A549 (cell line): ENCODE data around the gene KIAA1191. TPM values are rescaled to one million over a fixed set of nuclear protein-coding genes. Genes with fewer than 3 reads are reported as not detected.

Experiments used
- ATAC-seq, 2 experiments: fragments of 200-7000 bp in 1 of 2; fragments of >200 bp in 1 of 2; cut with Nextera tagmentation in 1 of 2; cut with Tn5 transposase in 1 of 2; 3 replicates each; pipeline versions ENCODE4 v1.8.0 to v1.9.1; 2018 to 2020; ENCODE audit warnings: mild to moderate bottlenecking in 1 of 2, moderate library complexity in 1 of 2
- CTCF ChIA-PET: fragments of 300-600 bp; sonication (Branson Sonifier 250); formaldehyde crosslinking; extraction: SDS; loops from one replicate; lab custom pipeline; 2021; ENCODE audit warnings: antibody characterized with exemption, inconsistent platforms; lab: Yijun Ruan, JAX
- POLR2A ChIA-PET: fragments of 350-600 bp; formaldehyde crosslinking; extraction: SDS; loops from one replicate; lab custom pipeline; 2021; ENCODE audit warnings: antibody characterized with exemption, inconsistent platforms; lab: Yijun Ruan, JAX
- DNase-seq, 2 experiments: peaks; one replicate each; pipeline versions ENCODE4 v3.0.0 to v3.0.0-alpha.2; 2011 to 2016; ENCODE audit warnings: low read depth in 1 of 2, low spot score in 1 of 2
- FAIRE-seq: peaks from 2 replicates; lab custom pipeline; 2011; peaks lifted over from hg19 to GRCh38; lab: Jason Lieb, UNC
- H3K27ac ChIP-seq, 2 experiments: fragments of >200 bp; sonication (Bioruptor Twin); formaldehyde crosslinking; 3 replicates each; pipeline ENCODE4 v1.5.1; 2016 to 2017
- H3K4me1 ChIP-seq: fragments of >200 bp; sonication (Bioruptor Twin); formaldehyde crosslinking; 3 replicates; pipeline ENCODE4 v1.6.1; 2016
- H3K4me2 ChIP-seq: fragments of >200 bp; sonication (Bioruptor Twin); formaldehyde crosslinking; 3 replicates; pipeline ENCODE4 v1.6.1; 2016
- H3K4me3 ChIP-seq: fragments of >200 bp; sonication (Bioruptor Twin); formaldehyde crosslinking; 3 replicates; pipeline ENCODE4 v1.5.1; 2016
- H3K9me3 ChIP-seq: fragments of >200 bp; sonication (Bioruptor Twin); formaldehyde crosslinking; 3 replicates; pipeline ENCODE4 v1.6.1; 2016
- BCL3 ChIP-seq: fragments of >200 bp; sonication (Bioruptor Twin); formaldehyde crosslinking; IDR thresholded peaks from 3 replicates; pipeline ENCODE4 v1.6.1; 2016
- BHLHE40 ChIP-seq: IDR thresholded peaks from 2 replicates; pipeline ENCODE4 v1.6.1; 2012; ENCODE audit warnings: low read depth, low read length, inconsistent platforms
- ESRRA ChIP-seq: fragments of 150-350 bp; IDR thresholded peaks from 2 replicates; pipeline ENCODE4 v1.6.1; 2014; ENCODE audit warnings: mild to moderate bottlenecking, low read length, borderline replicate concordance
- HEYL ChIP-seq: fragments of 250-450 bp; sonication (Bioruptor Pico); IDR thresholded peaks from 2 replicates; pipeline ENCODE4 v1.8.0; 2021; ENCODE audit warnings: mild to moderate bottlenecking, moderate library complexity
- JUN ChIP-seq, 2 experiments: fragments of >200 bp; sonication (Bioruptor Twin); formaldehyde crosslinking; IDR thresholded peaks; 2 replicates in 1 of 2; 3 replicates in 1 of 2; pipeline ENCODE4 v1.6.1; 2016 to 2017
- JUNB ChIP-seq: fragments of >200 bp; sonication (Bioruptor Twin); formaldehyde crosslinking; IDR thresholded peaks from 2 replicates; pipeline ENCODE4 v1.6.1; 2016
- KDM1A ChIP-seq: fragments of 200-600 bp; sonication (generic); IDR thresholded peaks from 2 replicates; pipeline ENCODE4 v1.6.1; 2016; ENCODE audit warnings: low read depth, mild to moderate bottlenecking
- MYC ChIP-seq: IDR thresholded peaks from 2 replicates; pipeline ENCODE4 v1.6.1; 2012; ENCODE audit warnings: mild to moderate bottlenecking, inconsistent platforms, low read length, improper control_type of control experiment, borderline replicate concordance
- NR3C1 ChIP-seq: fragments of >200 bp; sonication (Bioruptor Twin); formaldehyde crosslinking; IDR thresholded peaks from 3 replicates; pipeline ENCODE4 v1.6.1; 2017
- PBX3 ChIP-seq: IDR thresholded peaks from 2 replicates; pipeline ENCODE4 v1.6.1; 2012
- POLR2A ChIP-seq: IDR thresholded peaks from 2 replicates; pipeline ENCODE4 v1.6.1; 2012; ENCODE audit warnings: mild to moderate bottlenecking, low read length
- RAD21 ChIP-seq, 2 experiments: fragments of >200 bp in 1 of 2; sonication (Bioruptor Twin) in 1 of 2; formaldehyde crosslinking in 1 of 2; IDR thresholded peaks in 1 of 2; conservative IDR thresholded peaks in 1 of 2; 2 replicates in 1 of 2; 3 replicates in 1 of 2; pipeline ENCODE4 v1.6.1; 2012 to 2018; ENCODE audit warnings: inconsistent platforms in 1 of 2
- REST ChIP-seq: fragments of 200-600 bp; sonication (generic); IDR thresholded peaks from 2 replicates; pipeline ENCODE4 v1.6.1; 2016; ENCODE audit warnings: antibody characterized with exemption, mild to moderate bottlenecking, moderate library complexity
- RNF2 ChIP-seq: fragments of 200-600 bp; sonication (generic); IDR thresholded peaks from 2 replicates; pipeline ENCODE4 v1.6.1; 2016; ENCODE audit warnings: low read depth, mild to moderate bottlenecking, antibody characterized with exemption, moderate library complexity, borderline replicate concordance
- SREBF2 ChIP-seq: fragments of 450-650 bp; IDR thresholded peaks from 2 replicates; pipeline ENCODE4 v1.6.1; 2014; ENCODE audit warnings: mild to moderate bottlenecking, moderate library complexity
- TFCP2L1 ChIP-seq: fragments of 250-450 bp; sonication (Bioruptor Pico); IDR thresholded peaks from 2 replicates; pipeline ENCODE4 v1.5.0; 2021; ENCODE audit warnings: mild to moderate bottlenecking
- TP53 ChIP-seq: fragments of 250-450 bp; sonication (Bioruptor Pico); IDR thresholded peaks from 2 replicates; pipeline ENCODE4 v1.5.0; 2021; ENCODE audit warnings: mild to moderate bottlenecking, moderate library complexity
- USF2 ChIP-seq: fragments of 450-650 bp; IDR thresholded peaks from 2 replicates; pipeline ENCODE4 v1.6.1; 2014; ENCODE audit warnings: antibody characterized with exemption
- WGBS: methylation state at CpG from one replicate; pipeline ENCODE4 v1.1.6; 2017; ENCODE audit errors: missing lambda C conversion rate; 5-methylcytosine and 5-hydroxymethylcytosine counted together
- polyA plus RNA-seq, 4 experiments: library from polyadenylated mRNA; depleted of rRNA in 3 of 4; stranded (reverse); fragments of >200 nt; fragmentation: RNase III in 1 of 4; extraction: RNeasy Plus Mini Kit Qiagen cat#74134 plus additional on column Dnase treatment in 1 of 4; gene quantifications; 2 replicates in 3 of 4; 3 replicates in 1 of 4; pipeline ENCODE4 v1.2.3, GENCODE V29; 2011 to 2017

The KIAA1191 gene
- polyA plus RNA-seq, 2 of the 4 experiments (the other 2 are of a cell fraction), result 83.6 to 89.3 TPM

GRCh38 chr5:176391479-176391878, 29.9 kb upstream of the KIAA1191 start:
- ATAC-seq (no peak), FAIRE-seq (no peak), DNase-seq (no peak)
- Histone ChIP-seq H3K4me3 (no peak overlapping the region), H3K4me1 (peaks cover 14% of the 10 kb centered on the region), H3K9me3 (no peaks in the 10 kb centered on the region), H3K4me2 (no peak overlapping the region), H3K27ac (no peak overlapping the region)
- CTCF ChIA-PET, result interaction anchor here (1.0 to 2.5 kb wide), 5 partner anchors 8 to 187 kb away, joined by 3 to 9 read pairs (median 3); no protein-coding TSS in a partner anchor
- 93% methylated on average over 4 of the region's 4 CpGs for WGBS
- no peak for TF ChIP-seq HEYL
- TF ChIP-seq TFCP2L1 (CRISPR knock-in tag), result no peak
- no peak for TF ChIP-seq BHLHE40
- no peak for TF ChIP-seq SREBF2
- TF ChIP-seq ESRRA, result no peak
- POLR2A ChIA-PET, result interaction anchor here (1.7 kb wide), 1 partner anchor 152 kb away, joined by 4 read pairs; no protein-coding TSS in a partner anchor

- CTCF ChIA-PET, result interaction anchor here (0.6 kb wide), 1 partner anchor 216 kb away, joined by 3 read pairs; no protein-coding TSS in a partner anchor
- POLR2A ChIA-PET, result interaction anchor here (0.7 to 1.8 kb wide), 3 partner anchors 17 to 149 kb away, joined by 3 to 6 read pairs (median 5); partner anchors contain the start of gene FAF2
Observed at GRCh38 chr5:176389135-176390123, 27.9 kb upstream of the KIAA1191 start.

GRCh38 chr5:176388444-176389134, 27.0 kb upstream of the KIAA1191 start, which contains the start of the genes HIGD2A and NOP16:
HIGD2A (plus strand) TSS chr5:176388751; CDS start chr5:176388820, 69 bp downstream.
NOP16 (minus strand) TSS chr5:176388598; CDS start chr5:176388539, 59 bp downstream.
- peak within 1 kb of the TSS; percentile 73 for H3K4me3 ChIP-seq
- ChIA-PET CTCF (no interaction called here), POLR2A (interaction anchor here (0.5 to 1.8 kb wide), 9 partner anchors 18 to 149 kb away, joined by 3 to 7 read pairs (median 3); partner anchors contain the start of genes FAF2, KIAA1191 and RNF44)
- ATAC-seq (peak; percentile 93 to 94), DNase-seq (peak; percentile 99), FAIRE-seq (peak; percentile 94)
- no peaks in the 10 kb centered on the region for H3K9me3 ChIP-seq
- H3K4me1 ChIP-seq, result peaks cover 16% of the 10 kb centered on the region
- peak within 1 kb of the TSS; percentile 90 for H3K4me2 ChIP-seq
- H3K27ac ChIP-seq, result peak within 1 kb of the TSS; percentile 89 to 94
- under 1% methylated on average over 45 of the region's 47 CpGs for WGBS
- peak; percentile 64; the same call in 2 of the 3 replicates for TF ChIP-seq BCL3
- TF ChIP-seq MYC, result peak; percentile 98
- TF ChIP-seq NR3C1, result no peak
- TF ChIP-seq JUNB, result no peak
- TF ChIP-seq USF2, result 0 out of 2 replicates have a peak, but pooled peaks have one; percentile 1
- no peak for TF ChIP-seq RNF2
- TF ChIP-seq KDM1A, result no peak
- TF ChIP-seq REST, result peak; percentile 94
- 0 out of 2 replicates have a peak, but pooled peaks have one; percentile 25 for TF ChIP-seq PBX3
- no peak; the same call in 1 of the 2 replicates for TF ChIP-seq TP53

More at GRCh38 chr5:176389135-176390123, 27.9 kb upstream of the KIAA1191 start:
- WGBS, result 33% methylated on average over 36 of the region's 41 CpGs
- TF ChIP-seq RAD21 (conservative IDR thresholded peaks at IDR 0.05 in 1 of 2, IDR thresholded peaks at IDR 0.05 in 1 of 2) (no peak), JUN (IDR thresholded peaks at IDR 0.05) (peak in 1 of 2 experiments; percentile 16; a peak in 3 of 5 replicates), BCL3 (peak; percentile 45; the same call in 1 of the 3 replicates), POLR2A (peak; percentile 69)
- Histone ChIP-seq H3K4me3 (peak overlapping the region; percentile 73), H3K27ac (peak overlapping the region; percentile 89 to 94), H3K9me3 (no peaks in the 10 kb centered on the region), H3K4me2 (peak overlapping the region; percentile 89), H3K4me1 (peaks cover 16% of the 10 kb centered on the region)
- DNase-seq (no peak), FAIRE-seq (no peak), ATAC-seq (peak; percentile 73 to 74)
